ENCODE data around the gene CD44.

DNA sequence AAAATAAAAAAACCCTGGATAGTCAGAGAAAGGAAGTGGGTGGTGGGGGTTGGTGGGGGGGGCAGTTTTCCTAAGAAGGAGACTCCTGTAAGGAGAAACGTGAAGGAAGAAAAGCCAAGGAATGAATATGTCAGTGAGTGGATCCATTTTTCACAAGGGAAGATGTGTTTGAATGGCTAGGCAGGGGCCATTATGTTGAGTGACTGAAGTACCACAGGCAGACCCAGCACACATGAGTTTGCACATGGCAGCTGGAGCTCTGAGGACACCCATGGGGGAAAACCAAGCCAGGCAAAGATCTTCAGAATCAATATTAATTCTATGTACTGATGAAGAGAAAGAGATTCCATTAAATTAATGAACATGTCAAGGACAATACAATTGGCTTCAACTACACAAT lies 67.6 kb downstream of the CD44 start:
- TF ChIP-seq, protein P1, sequence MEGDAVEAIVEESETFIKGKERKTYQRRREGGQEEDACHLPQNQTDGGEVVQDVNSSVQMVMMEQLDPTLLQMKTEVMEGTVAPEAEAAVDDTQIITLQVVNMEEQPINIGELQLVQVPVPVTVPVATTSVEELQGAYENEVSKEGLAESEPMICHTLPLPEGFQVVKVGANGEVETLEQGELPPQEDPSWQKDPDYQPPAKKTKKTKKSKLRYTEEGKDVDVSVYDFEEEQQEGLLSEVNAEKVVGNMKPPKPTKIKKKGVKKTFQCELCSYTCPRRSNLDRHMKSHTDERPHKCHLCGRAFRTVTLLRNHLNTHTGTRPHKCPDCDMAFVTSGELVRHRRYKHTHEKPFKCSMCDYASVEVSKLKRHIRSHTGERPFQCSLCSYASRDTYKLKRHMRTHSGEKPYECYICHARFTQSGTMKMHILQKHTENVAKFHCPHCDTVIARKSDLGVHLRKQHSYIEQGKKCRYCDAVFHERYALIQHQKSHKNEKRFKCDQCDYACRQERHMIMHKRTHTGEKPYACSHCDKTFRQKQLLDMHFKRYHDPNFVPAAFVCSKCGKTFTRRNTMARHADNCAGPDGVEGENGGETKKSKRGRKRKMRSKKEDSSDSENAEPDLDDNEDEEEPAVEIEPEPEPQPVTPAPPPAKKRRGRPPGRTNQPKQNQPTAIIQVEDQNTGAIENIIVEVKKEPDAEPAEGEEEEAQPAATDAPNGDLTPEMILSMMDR (IDR thresholded peaks at IDR 0.05): no peak
- TF ChIP-seq RAD21 (IDR thresholded peaks at IDR 0.05; ENCODE audit: low read length) (no peak), TAF1 (IDR thresholded peaks at IDR 0.05; ENCODE audit: borderline replicate concordance, low read depth, low read length) (no peak)
- TF ChIP-seq, protein P2, sequence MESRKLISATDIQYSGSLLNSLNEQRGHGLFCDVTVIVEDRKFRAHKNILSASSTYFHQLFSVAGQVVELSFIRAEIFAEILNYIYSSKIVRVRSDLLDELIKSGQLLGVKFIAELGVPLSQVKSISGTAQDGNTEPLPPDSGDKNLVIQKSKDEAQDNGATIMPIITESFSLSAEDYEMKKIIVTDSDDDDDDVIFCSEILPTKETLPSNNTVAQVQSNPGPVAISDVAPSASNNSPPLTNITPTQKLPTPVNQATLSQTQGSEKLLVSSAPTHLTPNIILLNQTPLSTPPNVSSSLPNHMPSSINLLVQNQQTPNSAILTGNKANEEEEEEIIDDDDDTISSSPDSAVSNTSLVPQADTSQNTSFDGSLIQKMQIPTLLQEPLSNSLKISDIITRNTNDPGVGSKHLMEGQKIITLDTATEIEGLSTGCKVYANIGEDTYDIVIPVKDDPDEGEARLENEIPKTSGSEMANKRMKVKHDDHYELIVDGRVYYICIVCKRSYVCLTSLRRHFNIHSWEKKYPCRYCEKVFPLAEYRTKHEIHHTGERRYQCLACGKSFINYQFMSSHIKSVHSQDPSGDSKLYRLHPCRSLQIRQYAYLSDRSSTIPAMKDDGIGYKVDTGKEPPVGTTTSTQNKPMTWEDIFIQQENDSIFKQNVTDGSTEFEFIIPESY (IDR thresholded peaks at IDR 0.05; ENCODE audit: borderline replicate concordance, low read depth): no peak
- TF ChIP-seq, protein P3, sequence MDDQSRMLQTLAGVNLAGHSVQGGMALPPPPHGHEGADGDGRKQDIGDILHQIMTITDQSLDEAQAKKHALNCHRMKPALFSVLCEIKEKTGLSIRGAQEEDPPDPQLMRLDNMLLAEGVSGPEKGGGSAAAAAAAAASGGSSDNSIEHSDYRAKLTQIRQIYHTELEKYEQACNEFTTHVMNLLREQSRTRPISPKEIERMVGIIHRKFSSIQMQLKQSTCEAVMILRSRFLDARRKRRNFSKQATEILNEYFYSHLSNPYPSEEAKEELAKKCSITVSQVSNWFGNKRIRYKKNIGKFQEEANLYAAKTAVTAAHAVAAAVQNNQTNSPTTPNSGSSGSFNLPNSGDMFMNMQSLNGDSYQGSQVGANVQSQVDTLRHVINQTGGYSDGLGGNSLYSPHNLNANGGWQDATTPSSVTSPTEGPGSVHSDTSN (IDR thresholded peaks at IDR 0.05): no peak
